ENCODE measurements around the gene OR52B2.

- no peak for TF ChIP-seq CTCF (IDR thresholded peaks at IDR 0.05)
- no peak for TF ChIP-seq POLR2A (IDR thresholded peaks at IDR 0.05)
Observed at GRCh38 chr11:6206456-6207180, 36.5 kb upstream of the OR52B2 start.
